Uterus (tissue), 2 donors: ENCODE data around the gene TNKS1BP1.

Experiments
- POLR2A ChIP-seq, 2 donors: fragments of 450-650 bp; IDR thresholded peaks; one replicate each; pipeline ENCODE4 v1.6.1; 2016; ENCODE audit warnings: antibody characterized with exemption in 2 of 2, mild to moderate bottlenecking in 1 of 2, moderate library complexity in 1 of 2
- TF ChIP-seq, protein P1 (sequence below), 4 experiments: fragments of 200-600 bp in 2 of 4; fragments of 450-650 bp in 2 of 4; sonication (generic) in 2 of 4; IDR thresholded peaks; one replicate each; pipeline ENCODE4 v1.5.1; 2016 to 2019; ENCODE audit warnings: antibody characterized with exemption in 4 of 4, mild to moderate bottlenecking in 2 of 4, moderate library complexity in 1 of 4

GRCh38 chr11:57308426-57309060 is 16.2 kb downstream of the TNKS1BP1 start:
- TF ChIP-seq, protein P1, sequence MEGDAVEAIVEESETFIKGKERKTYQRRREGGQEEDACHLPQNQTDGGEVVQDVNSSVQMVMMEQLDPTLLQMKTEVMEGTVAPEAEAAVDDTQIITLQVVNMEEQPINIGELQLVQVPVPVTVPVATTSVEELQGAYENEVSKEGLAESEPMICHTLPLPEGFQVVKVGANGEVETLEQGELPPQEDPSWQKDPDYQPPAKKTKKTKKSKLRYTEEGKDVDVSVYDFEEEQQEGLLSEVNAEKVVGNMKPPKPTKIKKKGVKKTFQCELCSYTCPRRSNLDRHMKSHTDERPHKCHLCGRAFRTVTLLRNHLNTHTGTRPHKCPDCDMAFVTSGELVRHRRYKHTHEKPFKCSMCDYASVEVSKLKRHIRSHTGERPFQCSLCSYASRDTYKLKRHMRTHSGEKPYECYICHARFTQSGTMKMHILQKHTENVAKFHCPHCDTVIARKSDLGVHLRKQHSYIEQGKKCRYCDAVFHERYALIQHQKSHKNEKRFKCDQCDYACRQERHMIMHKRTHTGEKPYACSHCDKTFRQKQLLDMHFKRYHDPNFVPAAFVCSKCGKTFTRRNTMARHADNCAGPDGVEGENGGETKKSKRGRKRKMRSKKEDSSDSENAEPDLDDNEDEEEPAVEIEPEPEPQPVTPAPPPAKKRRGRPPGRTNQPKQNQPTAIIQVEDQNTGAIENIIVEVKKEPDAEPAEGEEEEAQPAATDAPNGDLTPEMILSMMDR (IDR thresholded peaks at IDR 0.05) = no peak
- TF ChIP-seq POLR2A (IDR thresholded peaks at IDR 0.05) = no peak
